Measurements from ENCODE around the gene DCP1A.

The DCP1A gene

GRCh38 chr3:53324105-53324504, 23.2 kb downstream of the DCP1A start:
- Histone ChIP-seq H3K9me2 (replicated peaks; ENCODE audit: insufficient read depth, low read length) (no peaks in the 10 kb centered on the region), H4K20me1 (ENCODE audit: low read depth, low read length) (0 out of 2 replicates have a peak, but pooled peaks cover 8% of the 10 kb centered on the region)

GRCh38 chr3:53320697-53321096, 26.6 kb downstream of the DCP1A start:
- H3K4me3 ChIP-seq (ENCODE audit: insufficient read depth, low read length, poor library complexity, severe bottlenecking) = no peak overlapping the region
- H3K27me3 ChIP-seq (ENCODE audit: low read length) = no peaks in the 10 kb centered on the region
- H3K79me2 ChIP-seq (ENCODE audit: insufficient read depth, low read length) = peaks cover 22% of the 10 kb centered on the region
- 0 out of 2 replicates have a peak, but pooled peaks cover under 1% of the 10 kb centered on the region for H4K20me1 ChIP-seq (ENCODE audit: low read depth, low read length)
- H3K4me2 ChIP-seq (ENCODE audit: low read depth, low read length, poor library complexity, severe bottlenecking) = no peak overlapping the region
- no peaks in the 10 kb centered on the region for H3K9me3 ChIP-seq (ENCODE audit: insufficient read depth, low read length)
- no peaks in the 10 kb centered on the region for H3F3A ChIP-seq (ENCODE audit: insufficient read depth)
- no peak overlapping the region for H3K9ac ChIP-seq (ENCODE audit: low read length)
- no peaks in the 10 kb centered on the region for H3K9me2 ChIP-seq (replicated peaks; ENCODE audit: insufficient read depth, low read length)
- TF ChIP-seq, protein P1, sequence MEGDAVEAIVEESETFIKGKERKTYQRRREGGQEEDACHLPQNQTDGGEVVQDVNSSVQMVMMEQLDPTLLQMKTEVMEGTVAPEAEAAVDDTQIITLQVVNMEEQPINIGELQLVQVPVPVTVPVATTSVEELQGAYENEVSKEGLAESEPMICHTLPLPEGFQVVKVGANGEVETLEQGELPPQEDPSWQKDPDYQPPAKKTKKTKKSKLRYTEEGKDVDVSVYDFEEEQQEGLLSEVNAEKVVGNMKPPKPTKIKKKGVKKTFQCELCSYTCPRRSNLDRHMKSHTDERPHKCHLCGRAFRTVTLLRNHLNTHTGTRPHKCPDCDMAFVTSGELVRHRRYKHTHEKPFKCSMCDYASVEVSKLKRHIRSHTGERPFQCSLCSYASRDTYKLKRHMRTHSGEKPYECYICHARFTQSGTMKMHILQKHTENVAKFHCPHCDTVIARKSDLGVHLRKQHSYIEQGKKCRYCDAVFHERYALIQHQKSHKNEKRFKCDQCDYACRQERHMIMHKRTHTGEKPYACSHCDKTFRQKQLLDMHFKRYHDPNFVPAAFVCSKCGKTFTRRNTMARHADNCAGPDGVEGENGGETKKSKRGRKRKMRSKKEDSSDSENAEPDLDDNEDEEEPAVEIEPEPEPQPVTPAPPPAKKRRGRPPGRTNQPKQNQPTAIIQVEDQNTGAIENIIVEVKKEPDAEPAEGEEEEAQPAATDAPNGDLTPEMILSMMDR (IDR thresholded peaks at IDR 0.05; ENCODE audit: insufficient read depth, low read length, poor library complexity, severe bottlenecking) = no peak
- TF ChIP-seq EZH2phosphoT487 (conservative IDR thresholded peaks at IDR 0.05; ENCODE audit: low read length) = no peak
- no peak overlapping the region for H3K27ac ChIP-seq (ENCODE audit: low read depth, low read length)
- 0 out of 2 replicates have a peak, but pooled peaks cover 3% of the 10 kb centered on the region for H3K36me3 ChIP-seq (ENCODE audit: low read length)
- no peak overlapping the region for H2AFZ ChIP-seq (ENCODE audit: low read depth, low read length, severe bottlenecking)

More at GRCh38 chr3:53324105-53324504, 23.2 kb downstream of the DCP1A start:
- Histone ChIP-seq H3K4me3 (ENCODE audit: insufficient read depth, low read length, poor library complexity, severe bottlenecking) (no peak overlapping the region), H3F3A (ENCODE audit: insufficient read depth) (no peaks in the 10 kb centered on the region), H3K9ac (ENCODE audit: low read length) (no peak overlapping the region), H2AFZ (ENCODE audit: low read depth, low read length, severe bottlenecking) (no peak overlapping the region), H3K9me3 (ENCODE audit: insufficient read depth, low read length) (no peaks in the 10 kb centered on the region), H3K36me3 (ENCODE audit: low read length) (0 out of 2 replicates have a peak, but pooled peaks cover 3% of the 10 kb centered on the region), H3K4me2 (ENCODE audit: low read depth, low read length, poor library complexity, severe bottlenecking) (no peak overlapping the region), H3K27me3 (ENCODE audit: low read length) (no peaks in the 10 kb centered on the region), H3K27ac (ENCODE audit: low read depth, low read length) (no peak overlapping the region), H3K79me2 (ENCODE audit: insufficient read depth, low read length) (peaks cover 36% of the 10 kb centered on the region)
- no peak for TF ChIP-seq EZH2phosphoT487 (conservative IDR thresholded peaks at IDR 0.05; ENCODE audit: low read length)
- TF ChIP-seq, protein P1 (IDR thresholded peaks at IDR 0.05; ENCODE audit: insufficient read depth, low read length, poor library complexity, severe bottlenecking) = no peak

- peaks cover 6% of the 10 kb centered on the region for H3K79me2 ChIP-seq (ENCODE audit: insufficient read depth, low read length)
- no peaks in the 10 kb centered on the region for H3F3A ChIP-seq (ENCODE audit: insufficient read depth)
- H3K9me2 ChIP-seq (replicated peaks; ENCODE audit: insufficient read depth, low read length) = no peaks in the 10 kb centered on the region
- no peaks in the 10 kb centered on the region for H4K20me1 ChIP-seq (ENCODE audit: low read depth, low read length)
- TF ChIP-seq, protein P1 (IDR thresholded peaks at IDR 0.05; ENCODE audit: insufficient read depth, low read length, poor library complexity, severe bottlenecking) = no peak
- no peak for TF ChIP-seq EZH2phosphoT487 (conservative IDR thresholded peaks at IDR 0.05; ENCODE audit: low read length)
- H3K9ac ChIP-seq (ENCODE audit: low read length) = no peak overlapping the region
- H3K9me3 ChIP-seq (ENCODE audit: insufficient read depth, low read length) = no peaks in the 10 kb centered on the region
- H3K36me3 ChIP-seq (ENCODE audit: low read length) = no peaks in the 10 kb centered on the region
- H3K27ac ChIP-seq (ENCODE audit: low read depth, low read length) = no peak overlapping the region
- no peak overlapping the region for H3K4me2 ChIP-seq (ENCODE audit: low read depth, low read length, poor library complexity, severe bottlenecking)
- H3K4me3 ChIP-seq (ENCODE audit: insufficient read depth, low read length, poor library complexity, severe bottlenecking) = no peak overlapping the region
- no peaks in the 10 kb centered on the region for H3K27me3 ChIP-seq (ENCODE audit: low read length)
- no peak overlapping the region for H2AFZ ChIP-seq (ENCODE audit: low read depth, low read length, severe bottlenecking)
Measured at GRCh38 chr3:53318522-53318921, 28.8 kb downstream of the DCP1A start.
